Nephron (organoid): ENCODE data around the gene SLC31A2.
"Not testable (repeated sequence)": the region's sequence is repeated elsewhere in the genome, so short reads cannot be mapped to it uniquely, and the experiment has no call there.

ENCODE experiments used
- H3K27ac Mint-ChIP-seq, 3 experiments: 2 replicates each; pipeline ENCODE4 v1.8.0; 2020; ENCODE audit warnings: mixed read lengths in 3 of 3, mild to moderate bottlenecking in 2 of 3, moderate library complexity in 1 of 3
- H3K27me3 Mint-ChIP-seq: 2 replicates; pipeline ENCODE4 v1.8.0; 2021; ENCODE audit warnings: low read depth, mild to moderate bottlenecking, moderate library complexity, mixed read lengths
- H3K36me3 Mint-ChIP-seq: 2 replicates; pipeline ENCODE4 v1.8.0; 2020; ENCODE audit warnings: low read depth, mixed read lengths
- H3K4me1 Mint-ChIP-seq: 2 replicates; pipeline ENCODE4 v1.8.0; 2020; ENCODE audit warnings: mixed read lengths
- H3K4me3 Mint-ChIP-seq, 3 experiments: 2 replicates each; pipeline ENCODE4 v1.8.0; 2020; ENCODE audit warnings: mild to moderate bottlenecking in 3 of 3, mixed read lengths in 3 of 3, moderate library complexity in 2 of 3
- H3K9me3 Mint-ChIP-seq: 2 replicates; pipeline ENCODE4 v1.8.0; 2020; ENCODE audit warnings: mixed read lengths
- CTCF ChIP-seq, 3 experiments: fragments of 200-600 bp; sonication (generic); IDR thresholded peaks; one replicate each; pipeline ENCODE4 v1.5.0; 2021; ENCODE audit warnings: antibody characterized with exemption in 3 of 3; ENCODE audit not compliant: unreplicated experiment in 3 of 3

Gene SLC31A2

GRCh38 chr9:113150670-113151611 is at the start of gene SLC31A2:
Gene SLC31A2 (plus strand): TSS chr9:113151007. CDS start chr9:113151075, 68 bp downstream.
- Mint-ChIP-seq H3K9me3 (no peaks in the 10 kb centered on the region), H3K36me3 (no peaks in the 10 kb centered on the region), H3K4me3 (peak within 1 kb of the TSS; percentile 76 to 80 (median 80)), H3K4me1 (peaks cover 6% of the 10 kb centered on the region), H3K27me3 (peaks cover 26% of the 10 kb centered on the region), H3K27ac (no peak within 1 kb of the TSS)
- peak in 2 of 3 experiments; percentile 17 to 46 for TF ChIP-seq CTCF (IDR thresholded peaks at IDR 0.05; ENCODE audit: unreplicated experiment in 3 of 3)

GRCh38 chr9:113105345-113105744 is 45.5 kb upstream of the SLC31A2 start:
- H3K9me3 Mint-ChIP-seq, H3K4me1 Mint-ChIP-seq, H3K36me3 Mint-ChIP-seq, H3K4me3 Mint-ChIP-seq, H3K27ac Mint-ChIP-seq: not testable (repeated sequence)
- H3K27me3 Mint-ChIP-seq: peaks cover 16% of the 10 kb centered on the region

- not testable (repeated sequence) for H3K36me3 Mint-ChIP-seq, H3K4me3 Mint-ChIP-seq, H3K9me3 Mint-ChIP-seq, H3K4me1 Mint-ChIP-seq, H3K27ac Mint-ChIP-seq, H3K27me3 Mint-ChIP-seq
- TF ChIP-seq CTCF (IDR thresholded peaks at IDR 0.05; ENCODE audit: unreplicated experiment in 3 of 3): peak; percentile 22 to 45 (median 32)
Observed at GRCh38 chr9:113111065-113111951, 39.5 kb upstream of the SLC31A2 start.

- not testable (repeated sequence) for H3K4me3 Mint-ChIP-seq, H3K36me3 Mint-ChIP-seq, H3K4me1 Mint-ChIP-seq, H3K9me3 Mint-ChIP-seq, H3K27me3 Mint-ChIP-seq, H3K27ac Mint-ChIP-seq
- TF ChIP-seq CTCF (IDR thresholded peaks at IDR 0.05; ENCODE audit: unreplicated experiment in 3 of 3): peak in 2 of 3 experiments; percentile 18 to 25
Observed at GRCh38 chr9:113112706-113113510, 37.9 kb upstream of the SLC31A2 start.

- not testable (repeated sequence) for H3K27ac Mint-ChIP-seq, H3K27me3 Mint-ChIP-seq, H3K9me3 Mint-ChIP-seq, H3K36me3 Mint-ChIP-seq, H3K4me3 Mint-ChIP-seq, H3K4me1 Mint-ChIP-seq
Observed at GRCh38 chr9:113118829-113119228, 32.0 kb upstream of the SLC31A2 start.

- Mint-ChIP-seq H3K4me3 (no peak overlapping the region), H3K36me3 (no peaks in the 10 kb centered on the region), H3K4me1 (no peaks in the 10 kb centered on the region), H3K27me3 (peaks cover 23% of the 10 kb centered on the region), H3K9me3 (no peaks in the 10 kb centered on the region), H3K27ac (no peak overlapping the region)
- no peak for TF ChIP-seq CTCF (IDR thresholded peaks at IDR 0.05; ENCODE audit: unreplicated experiment in 3 of 3)
Observed at GRCh38 chr9:113125386-113126035, 25.3 kb upstream of the SLC31A2 start.
